WI38 (cell line): ENCODE data around the gene ISG15.
"Not testable (repeated sequence)": the region's sequence is repeated elsewhere in the genome, so short reads cannot be mapped to it uniquely, and the experiment has no call there.

ENCODE experiments used
- H3K4me3 ChIP-seq: 2 replicates; pipeline ENCODE4 v1.5.1; 2011; ENCODE audit warnings: low read depth, mild to moderate bottlenecking, control low read depth, low read length
- CTCF ChIP-seq: IDR thresholded peaks from 2 replicates; pipeline ENCODE4 v1.5.1; 2012; ENCODE audit warnings: low read depth, mild to moderate bottlenecking, control low read depth, low read length

The ISG15 gene

DNA sequence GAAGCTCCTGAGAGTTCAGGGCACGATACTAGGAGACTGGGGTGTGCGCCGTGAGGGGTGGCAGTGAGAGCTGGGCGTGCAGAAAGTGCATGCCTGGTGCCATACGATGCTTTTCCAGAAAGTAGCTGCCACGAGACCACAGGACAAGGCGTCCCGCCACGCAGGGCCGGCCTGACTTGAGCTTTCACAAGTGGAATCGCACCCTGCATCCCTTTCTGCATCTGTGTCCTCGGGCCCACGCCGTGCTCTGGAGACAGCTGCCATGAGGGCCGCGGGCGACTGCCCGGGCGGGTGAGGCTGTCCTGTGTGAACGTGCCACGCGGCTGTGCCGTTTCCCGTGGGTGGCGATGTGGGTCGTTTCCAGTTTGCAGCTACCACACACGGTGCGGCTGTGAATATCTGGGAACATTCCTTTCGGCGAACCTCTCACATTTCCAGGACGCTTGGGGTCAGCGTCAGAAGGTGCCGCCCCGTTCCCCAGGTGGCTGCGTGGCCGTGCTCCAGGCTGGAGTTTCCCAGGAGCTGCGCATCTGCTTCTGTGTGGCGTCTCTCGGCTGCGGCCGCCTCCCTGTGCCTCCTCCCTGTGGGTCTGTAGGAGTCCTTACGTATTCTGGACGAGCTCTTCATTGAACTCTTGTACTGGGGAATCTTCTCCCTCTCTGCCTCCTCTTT is 30.4 kb upstream of the ISG15 start:
- no peak for TF ChIP-seq CTCF
- no peak overlapping the region for H3K4me3 ChIP-seq

DNA sequence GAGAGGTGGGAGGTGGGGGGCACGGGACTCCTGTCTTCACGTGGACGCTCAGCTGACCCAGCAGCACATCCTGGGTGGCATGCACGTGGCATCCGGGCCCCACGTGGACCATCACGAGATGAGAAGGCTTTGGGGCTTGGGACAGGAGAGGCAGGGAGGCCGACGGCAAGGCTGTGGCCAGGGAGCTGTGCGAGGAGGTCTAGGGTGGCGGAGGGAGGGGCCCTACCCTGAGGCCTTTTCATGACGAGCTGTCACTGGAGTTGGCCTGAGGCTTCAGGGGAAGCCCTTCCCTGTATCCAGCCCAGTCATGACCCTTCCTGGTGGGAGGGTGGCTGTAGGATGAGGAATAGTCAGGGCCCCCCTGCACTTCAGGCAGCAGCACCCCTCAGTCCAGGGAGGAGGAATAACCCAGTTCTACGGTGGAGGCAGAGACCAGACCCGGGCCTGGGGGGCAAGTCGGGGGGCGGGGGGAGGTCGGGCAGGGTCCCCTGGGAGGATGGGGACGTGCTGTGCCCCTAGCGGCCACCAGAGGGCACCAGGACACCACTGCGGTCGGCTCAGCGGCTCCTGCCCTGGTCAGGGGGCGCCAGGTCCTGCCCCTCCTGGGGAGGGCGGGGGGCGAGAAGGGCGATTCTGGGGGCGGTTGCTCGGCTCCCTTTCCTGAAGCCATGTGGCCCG is 29.4 kb upstream of the ISG15 start:
- H3K4me3 ChIP-seq = 0 out of 2 replicates have a peak overlapping the region, but pooled peaks have one; percentile 32

DNA sequence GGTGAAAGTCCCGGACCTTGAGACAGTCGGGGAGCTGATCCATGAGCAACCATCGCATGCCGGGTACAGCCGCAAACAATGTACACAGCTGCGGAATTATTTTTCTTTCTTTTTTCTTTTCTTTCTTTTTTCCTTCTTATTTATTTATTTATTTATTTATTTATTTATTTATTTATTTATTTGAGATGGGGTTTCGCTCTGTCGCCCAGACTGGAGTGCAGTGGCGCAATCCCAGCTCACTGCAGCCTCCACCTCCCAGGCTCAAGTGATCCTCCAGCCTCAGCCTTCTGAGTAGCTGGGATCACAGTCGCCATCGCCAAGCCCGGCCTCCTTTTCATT is 28.9 kb upstream of the ISG15 start:
- H3K4me3 ChIP-seq = 0 out of 2 replicates have a peak overlapping the region, but pooled peaks have one; percentile 32
- no peak for TF ChIP-seq CTCF

More for the DNA sequence above, 29.4 kb upstream of the ISG15 start:
- peak; percentile 53 for TF ChIP-seq CTCF

DNA sequence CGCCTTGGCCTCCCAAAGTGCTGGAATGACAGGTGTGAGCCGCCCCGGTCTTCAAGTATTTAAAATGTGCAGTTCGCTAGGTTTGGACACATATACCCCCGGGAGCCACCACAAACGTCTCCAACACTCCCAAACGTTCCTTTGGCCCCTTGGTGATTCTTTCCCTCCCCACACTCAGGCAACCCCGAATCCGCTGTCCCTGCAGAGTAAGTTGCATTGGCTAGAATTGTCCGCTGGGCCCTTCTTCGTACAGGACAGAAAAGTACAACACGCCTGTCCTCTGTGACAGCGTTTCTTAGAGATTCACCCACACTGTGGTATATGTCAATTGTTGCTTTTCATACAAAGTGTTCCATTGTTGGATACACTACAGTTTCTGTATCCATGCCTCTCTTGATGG is 28.2 kb upstream of the ISG15 start:
- no peak overlapping the region for H3K4me3 ChIP-seq
- TF ChIP-seq CTCF = no peak

GRCh38 chr1:988061-988460 is 25.2 kb upstream of the ISG15 start:
- not testable (repeated sequence) for H3K4me3 ChIP-seq

GRCh38 chr1:991275-991674 is 22.0 kb upstream of the ISG15 start:
- not testable (repeated sequence) for H3K4me3 ChIP-seq

GRCh38 chr1:991895-992294 is 21.4 kb upstream of the ISG15 start:
- no peak for TF ChIP-seq CTCF
- H3K4me3 ChIP-seq = no peak overlapping the region

- TF ChIP-seq CTCF = no peak
- no peak overlapping the region for H3K4me3 ChIP-seq
These were observed 20.9 kb upstream of the ISG15 start for GRCh38 chr1:992362-992761.
